Progenitor cell of endocrine pancreas (in vitro differentiated cells): Measurements from ENCODE around the gene STK4. TPM values are rescaled to one million over a fixed set of nuclear protein-coding genes. Genes with fewer than 3 reads are reported as not detected.

Source experiments
- DNase-seq: peaks from one replicate; pipeline ENCODE4 v3.0.0; 2021; ENCODE audit warnings: low spot score; ENCODE audit not compliant: unreplicated experiment
- H3K27ac Mint-ChIP-seq: 2 replicates; pipeline ENCODE4 v1.8.0; 2021; ENCODE audit warnings: mild to moderate bottlenecking, moderate library complexity, mixed read lengths
- H3K27me3 Mint-ChIP-seq: 2 replicates; pipeline ENCODE4 v1.8.0; 2021; ENCODE audit warnings: mixed read lengths
- H3K36me3 Mint-ChIP-seq: 2 replicates; pipeline ENCODE4 v1.8.0; 2022; ENCODE audit warnings: mixed read lengths; ENCODE audit not compliant: insufficient read depth
- H3K4me1 Mint-ChIP-seq: 2 replicates; pipeline ENCODE4 v1.8.0; 2021; ENCODE audit warnings: low read depth, mixed read lengths
- H3K4me3 Mint-ChIP-seq: 2 replicates; pipeline ENCODE4 v1.8.0; 2021; ENCODE audit warnings: low read depth, mild to moderate bottlenecking, moderate library complexity, mixed read lengths
- H3K9me3 Mint-ChIP-seq: 2 replicates; pipeline ENCODE4 v1.8.0; 2021; ENCODE audit warnings: low read depth, mixed read lengths
- CTCF ChIP-seq: fragments of 200-600 bp; sonication (generic); IDR thresholded peaks from one replicate; pipeline ENCODE4 v1.5.0; 2021; ENCODE audit warnings: antibody characterized with exemption, mild to moderate bottlenecking; ENCODE audit not compliant: unreplicated experiment
- total RNA-seq: library from RNA; stranded (reverse); gene quantifications from 2 replicates; pipeline ENCODE4 v1.2.1, GENCODE V29; 2021

The STK4 gene
- total RNA-seq, 1 donor from 2014 or later: 36.3 TPM

GRCh38 chr20:45053430-45054351, 87.4 kb downstream of the STK4 start:
- H3K4me1 Mint-ChIP-seq: peaks cover 2% of the 10 kb centered on the region
- no peak overlapping the region for H3K27ac Mint-ChIP-seq
- H3K36me3 Mint-ChIP-seq: no peaks in the 10 kb centered on the region
- no peak overlapping the region for H3K4me3 Mint-ChIP-seq
- DNase-seq: no peak
- no peak for TF ChIP-seq CTCF
- H3K27me3 Mint-ChIP-seq: no peaks in the 10 kb centered on the region
- no peaks in the 10 kb centered on the region for H3K9me3 Mint-ChIP-seq

- H3K4me3 Mint-ChIP-seq: no peak overlapping the region
- H3K27ac Mint-ChIP-seq: no peak overlapping the region
- H3K36me3 Mint-ChIP-seq: peaks cover 1% of the 10 kb centered on the region
- peaks cover 2% of the 10 kb centered on the region for H3K4me1 Mint-ChIP-seq
- H3K27me3 Mint-ChIP-seq: no peaks in the 10 kb centered on the region
- TF ChIP-seq CTCF: no peak
- no peak for DNase-seq
- no peaks in the 10 kb centered on the region for H3K9me3 Mint-ChIP-seq
These were observed 88.7 kb downstream of the STK4 start for GRCh38 chr20:45055056-45055455.

GRCh38 chr20:45056473-45057173, 90.3 kb downstream of the STK4 start:
- peaks cover 3% of the 10 kb centered on the region for H3K4me1 Mint-ChIP-seq
- no peak for DNase-seq
- H3K27ac Mint-ChIP-seq: no peak overlapping the region
- H3K27me3 Mint-ChIP-seq: no peaks in the 10 kb centered on the region
- peaks cover 1% of the 10 kb centered on the region for H3K36me3 Mint-ChIP-seq
- no peak overlapping the region for H3K4me3 Mint-ChIP-seq
- H3K9me3 Mint-ChIP-seq: no peaks in the 10 kb centered on the region
- no peak for TF ChIP-seq CTCF

GRCh38 chr20:45058168-45058850, 92.0 kb downstream of the STK4 start:
- Mint-ChIP-seq H3K27ac (no peak overlapping the region), H3K36me3 (peaks cover 6% of the 10 kb centered on the region), H3K9me3 (peaks cover 1% of the 10 kb centered on the region), H3K4me1 (peaks cover 7% of the 10 kb centered on the region), H3K27me3 (no peaks in the 10 kb centered on the region), H3K4me3 (no peak overlapping the region)
- no peak for TF ChIP-seq CTCF
- DNase-seq: no peak
